Right atrium auricular region (tissue), 2 donors: Measurements from ENCODE around the gene HIBCH. TPM values are rescaled to one million over a fixed set of nuclear protein-coding genes. Genes with fewer than 3 reads are reported as not detected.
"Not testable (repeated sequence)": the region's sequence is repeated elsewhere in the genome, so short reads cannot be mapped to it uniquely, and the experiment has no call there.

ENCODE experiments used
- DNase-seq: peaks from one replicate; pipeline ENCODE4 v3.0.0-alpha.2; 2019; ENCODE audit warnings: low spot score
- H3K27ac ChIP-seq, 2 donors: fragments of 200-600 bp; sonication (generic); 1 replicate in 1 of 2; 2 replicates in 1 of 2; pipeline ENCODE4 v1.5.1; 2016 to 2019
- H3K27me3 ChIP-seq, 2 donors: fragments of 200-600 bp; sonication (generic); one replicate each; pipeline versions ENCODE4 v1.5.1 to v1.6.0; 2017 to 2019
- H3K36me3 ChIP-seq: fragments of 200-600 bp; sonication (generic); one replicate; pipeline ENCODE4 v1.5.1; 2016
- H3K4me1 ChIP-seq, 2 donors: fragments of 200-600 bp; sonication (generic); one replicate each; pipeline versions ENCODE4 v1.5.1 to v1.6.0; 2017 to 2019
- H3K4me3 ChIP-seq, 2 donors: fragments of 200-600 bp; sonication (generic); 1 replicate in 1 of 2; 2 replicates in 1 of 2; pipeline ENCODE4 v1.5.1; 2017 to 2019; ENCODE audit warnings: mild to moderate bottlenecking in 1 of 2, moderate library complexity in 1 of 2
- H3K9me3 ChIP-seq, 2 donors: fragments of 200-600 bp; sonication (generic); one replicate each; pipeline ENCODE4 v1.5.1; 2019
- total RNA-seq, 2 donors: library from RNA; depleted of rRNA; stranded (reverse); fragments of >200 nt; gene quantifications; one replicate each; pipeline ENCODE4 v1.1.0, GENCODE V29; 2016
- TF ChIP-seq, protein P1 (sequence below), 2 donors: fragments of 200-600 bp; sonication (generic); IDR thresholded peaks; one replicate each; pipeline ENCODE4 v1.5.1; 2019; ENCODE audit warnings: antibody characterized with exemption in 2 of 2

The HIBCH gene
- total RNA-seq, 2 donors from 2014 or later: 11.9 to 17.6 TPM

DNA sequence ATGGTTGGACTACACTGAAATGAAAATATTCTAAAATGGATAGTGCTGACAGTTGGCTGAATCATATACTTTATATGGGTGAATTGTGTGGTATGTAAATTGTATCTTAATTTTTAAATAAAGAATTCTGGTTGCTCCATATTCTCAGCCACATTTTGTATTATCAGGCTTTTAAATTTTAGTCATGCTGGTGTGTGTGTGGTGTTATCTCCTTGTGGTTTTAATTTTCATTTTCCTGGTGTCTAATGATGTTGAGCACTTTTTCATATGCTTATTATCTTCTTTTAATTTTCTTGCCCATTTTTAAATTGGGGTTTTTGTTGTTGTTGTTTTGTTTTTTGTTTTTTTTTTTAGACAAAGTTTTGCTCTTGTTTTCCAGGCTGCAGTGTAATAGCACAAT is 3.8 kb upstream of the HIBCH start:
- no peak for DNase-seq
- Histone ChIP-seq H3K4me3 (no peak overlapping the region), H3K4me1 (peaks cover 0 to 7% of the 10 kb centered on the region in 2 donors), H3K9me3 (no peaks in the 10 kb centered on the region), H3K27ac (no peak overlapping the region), H3K27me3 (no peaks in the 10 kb centered on the region), H3K36me3 (no peaks in the 10 kb centered on the region)
- TF ChIP-seq, protein P1, sequence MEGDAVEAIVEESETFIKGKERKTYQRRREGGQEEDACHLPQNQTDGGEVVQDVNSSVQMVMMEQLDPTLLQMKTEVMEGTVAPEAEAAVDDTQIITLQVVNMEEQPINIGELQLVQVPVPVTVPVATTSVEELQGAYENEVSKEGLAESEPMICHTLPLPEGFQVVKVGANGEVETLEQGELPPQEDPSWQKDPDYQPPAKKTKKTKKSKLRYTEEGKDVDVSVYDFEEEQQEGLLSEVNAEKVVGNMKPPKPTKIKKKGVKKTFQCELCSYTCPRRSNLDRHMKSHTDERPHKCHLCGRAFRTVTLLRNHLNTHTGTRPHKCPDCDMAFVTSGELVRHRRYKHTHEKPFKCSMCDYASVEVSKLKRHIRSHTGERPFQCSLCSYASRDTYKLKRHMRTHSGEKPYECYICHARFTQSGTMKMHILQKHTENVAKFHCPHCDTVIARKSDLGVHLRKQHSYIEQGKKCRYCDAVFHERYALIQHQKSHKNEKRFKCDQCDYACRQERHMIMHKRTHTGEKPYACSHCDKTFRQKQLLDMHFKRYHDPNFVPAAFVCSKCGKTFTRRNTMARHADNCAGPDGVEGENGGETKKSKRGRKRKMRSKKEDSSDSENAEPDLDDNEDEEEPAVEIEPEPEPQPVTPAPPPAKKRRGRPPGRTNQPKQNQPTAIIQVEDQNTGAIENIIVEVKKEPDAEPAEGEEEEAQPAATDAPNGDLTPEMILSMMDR (IDR thresholded peaks at IDR 0.05): no peak

DNA sequence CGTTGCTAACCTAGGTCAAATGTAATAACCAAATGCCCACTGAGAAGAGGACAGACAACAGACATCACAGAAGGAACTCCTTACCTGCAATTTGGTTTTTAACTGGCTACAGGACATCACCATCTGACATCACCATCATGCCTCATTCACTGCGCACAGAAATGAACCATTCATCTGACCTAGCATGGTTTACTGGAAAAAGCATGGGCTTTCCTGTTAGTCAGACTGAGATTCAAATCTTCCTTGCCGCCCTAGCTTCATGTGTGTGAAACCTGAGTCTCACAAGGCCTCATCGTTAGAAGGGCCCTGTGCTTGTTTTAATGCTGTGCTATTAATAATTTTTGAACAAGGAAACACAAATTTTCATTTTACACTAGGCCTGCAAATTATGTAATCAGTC is 1.1 kb upstream of the HIBCH start:
- H3K36me3 ChIP-seq: no peaks in the 10 kb centered on the region
- no peak overlapping the region for H3K4me3 ChIP-seq
- no peaks in the 10 kb centered on the region for H3K27me3 ChIP-seq
- no peak for DNase-seq
- H3K4me1 ChIP-seq: peaks cover 0 to 13% of the 10 kb centered on the region in 2 donors
- H3K27ac ChIP-seq: peak overlapping the region; percentile 81 to 89
- TF ChIP-seq, protein P1 (IDR thresholded peaks at IDR 0.05): no peak
- no peaks in the 10 kb centered on the region for H3K9me3 ChIP-seq

DNA sequence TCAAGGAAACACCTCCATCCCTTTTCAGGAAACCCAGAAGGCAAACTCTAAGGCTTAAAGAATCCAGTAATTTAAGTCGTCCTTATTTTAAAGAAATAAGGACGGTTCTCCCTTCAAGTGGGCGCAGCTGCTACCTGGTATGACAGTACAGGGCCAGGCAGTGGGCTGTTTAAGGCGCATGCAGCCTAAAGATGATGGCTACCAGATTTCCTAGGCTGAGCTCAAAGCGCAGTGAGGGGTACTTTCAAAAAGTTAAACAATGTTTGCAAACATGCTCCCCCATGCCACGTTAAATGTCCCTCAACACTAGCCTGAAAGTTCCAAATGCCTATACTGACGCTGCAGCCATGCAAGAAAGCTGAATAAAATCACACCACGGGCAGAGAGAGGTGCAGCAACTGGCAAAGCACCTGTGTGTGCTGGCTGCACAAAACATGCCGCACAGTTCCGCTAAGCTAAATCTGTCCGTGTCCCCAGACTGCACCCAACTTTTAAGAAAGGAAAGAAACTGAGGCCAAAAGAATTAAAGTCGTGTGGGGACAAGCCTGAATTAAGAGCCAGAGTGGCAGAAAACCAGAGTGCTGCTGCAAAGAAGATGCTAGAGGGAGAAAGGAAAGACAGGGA is 583 bp downstream of the HIBCH start:
- H3K4me3 ChIP-seq: peak overlapping the region; percentile 65 to 74
- DNase-seq: no peak
- H3K27me3 ChIP-seq: no peaks in the 10 kb centered on the region
- H3K9me3 ChIP-seq: no peaks in the 10 kb centered on the region
- H3K27ac ChIP-seq: peak overlapping the region; percentile 81 to 89
- H3K36me3 ChIP-seq: no peaks in the 10 kb centered on the region
- H3K4me1 ChIP-seq: peaks cover 0 to 21% of the 10 kb centered on the region in 2 donors
- TF ChIP-seq, protein P1 (IDR thresholded peaks at IDR 0.05): no peak

DNA sequence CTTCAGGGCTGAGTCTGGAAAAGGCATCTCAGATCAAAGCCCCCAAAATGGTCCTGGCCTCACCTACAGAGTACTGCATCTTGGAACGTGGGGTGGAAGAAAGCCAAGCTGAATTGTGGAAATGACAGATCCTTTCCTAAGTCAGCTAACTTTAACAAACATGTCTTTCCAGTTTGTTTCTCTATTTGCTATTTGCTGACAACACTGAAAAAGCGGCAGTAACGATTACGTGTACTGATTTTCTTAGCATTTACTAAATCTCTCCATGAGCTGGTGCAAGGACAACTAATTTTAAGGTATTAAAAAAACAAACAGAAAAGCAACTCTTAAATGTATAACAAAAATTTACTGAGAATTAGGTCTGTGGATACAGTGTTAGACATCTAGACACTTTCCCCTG is 1.1 kb downstream of the HIBCH start:
- Histone ChIP-seq H3K4me1 (peaks cover 0 to 25% of the 10 kb centered on the region in 2 donors), H3K27ac (peak overlapping the region; percentile 81 to 89), H3K36me3 (no peaks in the 10 kb centered on the region), H3K27me3 (no peaks in the 10 kb centered on the region), H3K9me3 (no peaks in the 10 kb centered on the region), H3K4me3 (peak overlapping the region; percentile 65 to 74)
- TF ChIP-seq, protein P1 (IDR thresholded peaks at IDR 0.05): no peak
- no peak for DNase-seq

DNA sequence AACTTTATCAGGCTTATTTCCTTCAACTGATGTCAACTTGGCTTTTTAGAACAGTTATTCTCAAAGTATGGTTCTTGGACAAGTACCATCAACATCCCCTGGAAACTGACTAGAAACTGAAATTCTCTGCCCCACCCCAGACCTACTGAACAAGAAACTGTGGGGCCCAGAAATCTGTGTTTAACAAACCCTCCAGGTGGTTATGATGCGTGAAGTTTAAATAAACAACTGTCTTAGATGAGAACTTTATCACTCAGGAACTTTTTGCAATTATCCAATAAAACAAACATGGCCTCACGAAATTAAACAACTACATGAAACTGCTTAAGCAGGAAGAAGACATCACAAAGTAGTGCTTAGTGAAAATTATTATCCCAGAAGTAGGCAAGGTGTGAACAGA is 4.4 kb downstream of the HIBCH start:
- peaks cover 0 to 25% of the 10 kb centered on the region in 2 donors for H3K4me1 ChIP-seq
- H3K36me3 ChIP-seq: no peaks in the 10 kb centered on the region
- no peaks in the 10 kb centered on the region for H3K27me3 ChIP-seq
- H3K9me3 ChIP-seq: no peaks in the 10 kb centered on the region
- no peak overlapping the region for H3K27ac ChIP-seq
- no peak for DNase-seq
- TF ChIP-seq, protein P1 (IDR thresholded peaks at IDR 0.05): no peak
- no peak overlapping the region for H3K4me3 ChIP-seq

DNA sequence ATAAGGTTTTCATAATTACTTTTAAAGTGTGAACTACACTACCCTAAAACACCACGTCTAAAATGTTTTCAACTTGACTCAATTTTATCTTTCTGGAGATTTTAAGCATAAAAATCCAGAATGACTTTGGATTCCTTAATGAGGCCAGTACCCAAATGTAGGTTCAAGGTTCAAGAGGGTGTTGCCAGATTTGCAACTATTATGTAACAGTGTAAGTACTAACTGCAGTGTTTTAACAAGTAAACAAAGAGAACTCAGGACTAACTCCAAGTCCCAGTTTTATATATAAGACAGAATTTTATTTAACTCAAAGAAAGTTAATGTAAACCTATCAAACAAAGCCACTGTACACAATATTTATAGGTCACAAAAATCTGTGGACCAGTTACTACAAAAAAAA is 5.7 kb downstream of the HIBCH start:
- no peaks in the 10 kb centered on the region for H3K36me3 ChIP-seq
- no peaks in the 10 kb centered on the region for H3K27me3 ChIP-seq
- no peaks in the 10 kb centered on the region for H3K9me3 ChIP-seq
- no peak overlapping the region for H3K4me3 ChIP-seq
- H3K4me1 ChIP-seq: peaks cover 0 to 23% of the 10 kb centered on the region in 2 donors
- TF ChIP-seq, protein P1 (IDR thresholded peaks at IDR 0.05): no peak
- H3K27ac ChIP-seq: no peak overlapping the region
- DNase-seq: no peak

DNA sequence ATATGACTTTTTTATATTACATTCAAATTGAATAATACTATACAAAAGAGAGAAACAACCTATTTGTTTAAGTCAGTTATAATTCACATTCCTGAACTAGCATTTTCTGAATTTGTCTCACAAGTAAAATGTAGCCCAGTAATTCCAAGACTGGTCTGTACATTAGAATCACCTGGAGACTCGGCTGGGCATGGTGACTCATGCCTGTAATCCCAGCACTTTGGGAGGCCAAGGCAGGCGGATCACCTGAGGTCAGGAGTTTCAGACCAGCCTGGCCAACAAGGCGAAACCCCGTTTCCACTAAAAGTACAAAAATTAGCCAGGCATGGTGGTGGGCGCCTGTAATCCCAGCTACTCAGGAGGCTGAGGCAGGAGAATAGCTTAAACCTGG is 7.0 kb downstream of the HIBCH start:
- H3K4me1 ChIP-seq: peaks cover 0 to 12% of the 10 kb centered on the region in 2 donors
- not testable (repeated sequence) for DNase-seq, H3K27me3 ChIP-seq, H3K36me3 ChIP-seq, H3K4me3 ChIP-seq, H3K27ac ChIP-seq, H3K9me3 ChIP-seq
